ENCODE data around the gene ANTXR1.

DNA sequence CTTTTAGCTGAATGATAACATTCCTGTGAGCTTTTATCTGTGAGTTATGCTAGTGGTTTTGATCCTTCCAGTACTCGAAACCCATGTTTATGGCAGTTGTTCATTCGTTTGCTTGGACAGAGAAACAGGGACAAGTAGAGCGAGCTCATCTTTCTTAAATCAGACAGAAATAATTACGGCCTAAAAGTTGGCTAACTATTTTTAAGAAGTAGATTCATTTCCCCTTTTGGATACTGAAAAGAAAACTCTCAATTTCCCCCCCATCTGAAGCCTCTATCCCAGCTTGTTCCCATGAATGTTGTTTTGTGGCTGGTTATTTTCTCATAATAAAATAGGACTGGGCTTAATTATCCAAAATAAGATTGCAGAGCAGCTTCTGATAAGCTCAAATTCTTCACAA lies 67.1 kb downstream of the ANTXR1 start:
- TF ChIP-seq EZH2 (IDR thresholded peaks at IDR 0.05; ENCODE audit: insufficient read depth, poor library complexity, severe bottlenecking) (no peak), EZH2phosphoT487 (IDR thresholded peaks at IDR 0.05; ENCODE audit: insufficient read depth, low read depth) (no peak)
